HFFc6 (cell line): Measurements from ENCODE around the gene LHPP. TPM values are rescaled to one million over a fixed set of nuclear protein-coding genes. Genes with fewer than 3 reads are reported as not detected.

ENCODE experiments used
- DNase-seq: peaks from one replicate; pipeline ENCODE4 v3.0.0-alpha.2; 2018
- H3K27ac Mint-ChIP-seq: 2 replicates; pipeline ENCODE4 v1.8.0; 2020; ENCODE audit warnings: mild to moderate bottlenecking, mixed read lengths
- H3K27me3 Mint-ChIP-seq: 2 replicates; pipeline ENCODE4 v1.8.0; 2021; ENCODE audit warnings: mild to moderate bottlenecking, moderate library complexity, mixed read lengths; ENCODE audit not compliant: insufficient read depth
- H3K36me3 Mint-ChIP-seq: 2 replicates; pipeline ENCODE4 v1.8.0; 2021; ENCODE audit warnings: low read depth, mixed read lengths
- H3K4me1 Mint-ChIP-seq: 2 replicates; pipeline ENCODE4 v1.8.0; 2020; ENCODE audit warnings: low read depth, mixed read lengths
- H3K4me3 Mint-ChIP-seq: 2 replicates; pipeline ENCODE4 v1.8.0; 2020; ENCODE audit warnings: mild to moderate bottlenecking, moderate library complexity, mixed read lengths
- H3K9me3 Mint-ChIP-seq: 2 replicates; pipeline ENCODE4 v1.8.0; 2020; ENCODE audit warnings: mild to moderate bottlenecking, mixed read lengths
- total RNA-seq, 6 experiments: library from RNA; stranded (reverse); fragmentation: NEBNext Ultra II Directional; extraction: Animal tissue kit (Norgen Biotek cat#: 25700); gene quantifications; 2 replicates in 1 of 6; 3 replicates in 5 of 6; pipeline ENCODE4 v1.2.3, GENCODE V29; 2021
- TF ChIP-seq, protein P1 (sequence below): fragments of 200-600 bp; sonication (generic); IDR thresholded peaks from 2 replicates; pipeline ENCODE4 v1.5.0; 2021; ENCODE audit warnings: antibody characterized with exemption, mild to moderate bottlenecking

The LHPP gene
- total RNA-seq, 6 experiments from 2014 or later: 12.5 to 17.3 (median 14.0) TPM

DNA sequence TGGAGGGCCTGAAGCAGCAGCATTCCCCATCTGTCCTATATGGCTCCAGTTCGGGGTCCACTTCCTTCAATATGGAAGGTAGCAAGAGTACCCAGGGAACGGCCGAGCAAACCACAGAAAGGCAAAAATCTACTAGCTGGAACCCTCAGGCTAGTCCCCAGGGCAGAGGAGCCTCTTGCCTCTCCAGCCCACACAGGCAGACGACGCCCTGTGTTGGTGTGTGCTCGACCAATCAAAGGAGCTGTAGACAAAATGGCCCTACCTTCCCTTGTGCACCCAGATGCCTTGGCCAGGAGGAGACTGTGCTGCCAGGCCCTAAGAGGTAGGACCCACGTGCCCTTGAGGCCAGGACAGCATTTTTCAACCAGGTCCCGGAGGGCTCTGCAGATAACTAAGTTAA is 191.1 kb downstream of the LHPP start:
- TF ChIP-seq, protein P1, sequence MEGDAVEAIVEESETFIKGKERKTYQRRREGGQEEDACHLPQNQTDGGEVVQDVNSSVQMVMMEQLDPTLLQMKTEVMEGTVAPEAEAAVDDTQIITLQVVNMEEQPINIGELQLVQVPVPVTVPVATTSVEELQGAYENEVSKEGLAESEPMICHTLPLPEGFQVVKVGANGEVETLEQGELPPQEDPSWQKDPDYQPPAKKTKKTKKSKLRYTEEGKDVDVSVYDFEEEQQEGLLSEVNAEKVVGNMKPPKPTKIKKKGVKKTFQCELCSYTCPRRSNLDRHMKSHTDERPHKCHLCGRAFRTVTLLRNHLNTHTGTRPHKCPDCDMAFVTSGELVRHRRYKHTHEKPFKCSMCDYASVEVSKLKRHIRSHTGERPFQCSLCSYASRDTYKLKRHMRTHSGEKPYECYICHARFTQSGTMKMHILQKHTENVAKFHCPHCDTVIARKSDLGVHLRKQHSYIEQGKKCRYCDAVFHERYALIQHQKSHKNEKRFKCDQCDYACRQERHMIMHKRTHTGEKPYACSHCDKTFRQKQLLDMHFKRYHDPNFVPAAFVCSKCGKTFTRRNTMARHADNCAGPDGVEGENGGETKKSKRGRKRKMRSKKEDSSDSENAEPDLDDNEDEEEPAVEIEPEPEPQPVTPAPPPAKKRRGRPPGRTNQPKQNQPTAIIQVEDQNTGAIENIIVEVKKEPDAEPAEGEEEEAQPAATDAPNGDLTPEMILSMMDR: no peak
- Mint-ChIP-seq H3K9me3 (no peaks in the 10 kb centered on the region), H3K27ac (no peak overlapping the region), H3K36me3 (no peaks in the 10 kb centered on the region), H3K27me3 (peaks cover under 1% of the 10 kb centered on the region; the same call in 1 of the 2 replicates), H3K4me1 (peaks cover 18% of the 10 kb centered on the region), H3K4me3 (no peak overlapping the region)
- DNase-seq: no peak

DNA sequence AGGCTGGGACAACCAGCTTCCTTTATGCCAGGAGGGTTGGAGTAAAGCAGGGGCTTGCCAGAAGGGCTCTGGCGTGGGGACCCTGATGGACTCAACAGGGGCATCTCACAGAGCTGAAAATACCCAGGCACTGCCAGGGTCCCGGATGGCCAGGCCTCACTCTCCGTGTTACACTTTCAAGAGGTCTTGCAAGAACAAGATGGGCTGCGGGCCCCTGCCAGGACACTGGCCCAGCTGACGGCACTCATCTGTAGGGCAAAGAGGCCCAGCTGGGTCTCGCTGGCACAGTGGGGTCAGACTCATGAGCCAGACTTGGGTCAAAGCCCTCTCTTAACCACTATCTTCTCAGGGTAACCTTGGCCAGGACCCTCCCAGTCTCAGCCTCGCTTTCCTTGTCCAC is 191.7 kb downstream of the LHPP start:
- H3K36me3 Mint-ChIP-seq: no peaks in the 10 kb centered on the region
- no peak overlapping the region for H3K27ac Mint-ChIP-seq
- TF ChIP-seq, protein P1: no peak
- DNase-seq: no peak
- H3K4me3 Mint-ChIP-seq: no peak overlapping the region
- H3K4me1 Mint-ChIP-seq: peaks cover 12% of the 10 kb centered on the region
- no peaks in the 10 kb centered on the region for H3K9me3 Mint-ChIP-seq
- peaks cover 3% of the 10 kb centered on the region; the same call in 1 of the 2 replicates for H3K27me3 Mint-ChIP-seq

DNA sequence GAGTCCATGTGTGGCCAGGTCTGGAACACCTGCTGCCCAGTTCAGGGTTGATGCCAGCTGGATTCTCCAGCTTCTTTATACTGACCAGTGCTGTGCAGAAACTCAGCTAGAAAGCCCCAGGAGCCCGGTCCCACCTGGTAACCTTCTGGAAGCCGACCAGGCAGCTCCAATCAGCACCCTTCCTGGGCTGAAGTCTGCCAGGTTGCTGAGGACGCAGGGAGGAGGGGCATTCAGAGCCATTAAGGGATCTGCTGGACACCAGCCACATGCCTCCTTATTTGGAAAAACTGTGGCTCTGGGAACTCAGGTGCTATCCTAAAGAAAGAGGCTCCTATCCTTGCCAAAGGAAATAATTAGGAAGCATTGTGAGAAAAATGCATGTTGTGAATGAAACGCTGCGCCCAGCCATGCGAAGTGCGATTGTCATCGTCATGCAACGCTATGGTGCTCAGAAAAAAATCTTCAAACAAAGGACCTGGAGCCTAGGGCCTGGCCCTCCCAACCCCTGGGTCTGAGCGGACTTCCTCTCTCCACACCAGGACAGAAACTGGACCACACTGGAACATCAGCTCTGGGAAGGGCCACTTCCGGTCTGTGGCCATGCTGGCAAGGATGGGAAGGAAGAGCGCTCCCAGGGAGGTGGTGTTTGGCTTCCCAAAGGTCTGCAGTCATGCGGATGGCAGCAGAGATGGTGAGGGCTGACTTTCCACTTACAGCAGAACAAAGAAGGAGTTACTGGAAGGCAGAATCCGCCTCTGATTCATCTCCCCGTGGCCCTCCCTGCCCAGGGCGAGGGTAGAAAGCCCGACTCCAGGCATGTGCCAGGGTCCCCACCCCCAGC is 192.4 kb downstream of the LHPP start:
- Mint-ChIP-seq H3K27me3 (peaks cover 3% of the 10 kb centered on the region; the same call in 1 of the 2 replicates), H3K27ac (no peak overlapping the region), H3K4me3 (no peak overlapping the region), H3K9me3 (no peaks in the 10 kb centered on the region), H3K36me3 (no peaks in the 10 kb centered on the region), H3K4me1 (peaks cover 4% of the 10 kb centered on the region)
- TF ChIP-seq, protein P1: no peak
- DNase-seq: no peak

DNA sequence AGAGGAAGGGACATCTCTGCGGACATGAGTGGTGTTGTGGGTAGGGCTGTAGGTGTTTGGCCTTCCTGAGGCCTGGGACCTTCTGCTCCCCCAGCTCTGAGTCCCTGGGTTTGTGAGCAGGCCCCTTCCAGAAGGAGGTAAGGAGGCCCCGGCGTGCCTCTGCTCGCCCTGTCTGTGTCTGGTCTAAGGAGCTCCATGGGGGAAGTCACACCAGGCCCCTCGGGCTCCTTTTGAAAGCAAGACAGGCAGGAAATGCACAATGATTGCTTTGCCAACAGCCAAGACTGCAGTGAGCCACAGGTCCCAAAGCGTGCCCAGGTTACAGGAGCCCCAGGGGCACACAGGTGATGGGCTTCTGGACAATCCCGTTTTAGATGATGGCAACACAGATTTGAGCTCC is 193.1 kb downstream of the LHPP start:
- Mint-ChIP-seq H3K36me3 (no peaks in the 10 kb centered on the region), H3K4me3 (no peak overlapping the region), H3K4me1 (no peaks in the 10 kb centered on the region), H3K9me3 (no peaks in the 10 kb centered on the region), H3K27ac (no peak overlapping the region), H3K27me3 (peaks cover 3% of the 10 kb centered on the region; the same call in 1 of the 2 replicates)
- no peak for DNase-seq
- TF ChIP-seq, protein P1: no peak

DNA sequence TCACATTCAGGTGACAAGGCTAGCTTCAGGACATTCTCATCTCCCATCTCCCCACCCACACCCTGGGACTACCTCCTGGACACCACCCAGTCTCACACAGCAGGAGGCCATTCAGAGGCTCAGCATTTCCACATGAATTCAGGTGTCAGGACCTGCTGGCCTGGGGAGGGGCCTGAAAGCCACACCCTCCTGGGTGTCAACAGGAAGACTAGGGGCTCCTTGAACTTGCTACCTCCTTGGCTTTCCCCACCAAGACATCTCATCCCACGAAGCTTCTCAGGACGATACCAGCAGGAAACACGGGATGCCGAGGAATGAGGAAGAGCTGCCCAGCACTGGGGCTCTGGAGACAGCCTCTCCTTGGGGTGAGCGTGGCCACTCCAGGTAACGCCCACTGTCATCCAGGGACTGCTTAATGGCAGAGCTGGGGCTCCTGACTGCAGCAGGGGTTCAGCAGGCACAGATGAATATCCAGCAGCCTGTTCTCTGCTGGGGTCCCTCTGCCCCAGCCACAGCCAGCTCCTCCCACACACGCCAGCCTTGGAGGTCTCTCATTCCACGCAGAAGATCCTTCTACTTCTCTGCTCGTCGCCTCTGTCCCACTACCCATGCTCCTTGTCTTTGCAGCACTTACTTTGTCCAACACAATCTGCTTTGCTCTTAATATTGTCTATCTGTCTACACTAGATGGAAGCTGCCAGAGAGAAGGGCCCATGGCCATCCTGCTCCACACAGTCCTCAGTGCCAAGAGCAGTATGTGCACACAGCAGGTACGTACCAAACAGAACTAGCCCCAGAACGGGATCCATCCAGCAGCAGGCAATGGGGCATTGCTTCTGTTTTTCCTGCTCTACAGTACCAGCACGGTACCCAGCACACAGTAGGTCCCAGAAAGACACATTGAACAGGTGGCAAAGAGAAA is 193.8 kb downstream of the LHPP start:
- H3K27me3 Mint-ChIP-seq: peaks cover 3% of the 10 kb centered on the region
- H3K4me3 Mint-ChIP-seq: no peak overlapping the region
- no peaks in the 10 kb centered on the region for H3K9me3 Mint-ChIP-seq
- no peaks in the 10 kb centered on the region for H3K36me3 Mint-ChIP-seq
- H3K27ac Mint-ChIP-seq: no peak overlapping the region; the same call in 1 of the 2 replicates
- TF ChIP-seq, protein P1: no peak
- no peaks in the 10 kb centered on the region for H3K4me1 Mint-ChIP-seq
- no peak for DNase-seq
